Measurements from ENCODE around the gene STEAP3. TPM values are rescaled to one million over a fixed set of nuclear protein-coding genes. Genes with fewer than 3 reads are reported as not detected.

Gene STEAP3
- total RNA-seq, 1 experiment from 2014 or later, result 15.4 TPM

- no CpG with 5 or more reads among the region's 17 CpGs for WGBS (ENCODE audit: extremely low coverage, insufficient read length, low lambda C conversion rate)
- H2AK5ac ChIP-seq (ENCODE audit: insufficient read length, low read length), result no peak overlapping the region
- H3K14ac ChIP-seq (ENCODE audit: insufficient read depth, low read length), result no peak overlapping the region
- no peak overlapping the region for H3K27ac ChIP-seq (ENCODE audit: insufficient read length, low read depth, low read length)
- peaks cover 5% of the 10 kb centered on the region; the same call in 1 of the 2 replicates for H3K4me1 ChIP-seq (ENCODE audit: insufficient read depth, low read length)
- no peak overlapping the region for H3K18ac ChIP-seq (ENCODE audit: insufficient read length, low read depth, low read length)
- no peak overlapping the region for H3T11ph ChIP-seq (ENCODE audit: low read length)
- no peaks in the 10 kb centered on the region for H3K9me3 ChIP-seq (ENCODE audit: control insufficient read depth, low read depth, low read length)
- TF ChIP-seq, protein P1, sequence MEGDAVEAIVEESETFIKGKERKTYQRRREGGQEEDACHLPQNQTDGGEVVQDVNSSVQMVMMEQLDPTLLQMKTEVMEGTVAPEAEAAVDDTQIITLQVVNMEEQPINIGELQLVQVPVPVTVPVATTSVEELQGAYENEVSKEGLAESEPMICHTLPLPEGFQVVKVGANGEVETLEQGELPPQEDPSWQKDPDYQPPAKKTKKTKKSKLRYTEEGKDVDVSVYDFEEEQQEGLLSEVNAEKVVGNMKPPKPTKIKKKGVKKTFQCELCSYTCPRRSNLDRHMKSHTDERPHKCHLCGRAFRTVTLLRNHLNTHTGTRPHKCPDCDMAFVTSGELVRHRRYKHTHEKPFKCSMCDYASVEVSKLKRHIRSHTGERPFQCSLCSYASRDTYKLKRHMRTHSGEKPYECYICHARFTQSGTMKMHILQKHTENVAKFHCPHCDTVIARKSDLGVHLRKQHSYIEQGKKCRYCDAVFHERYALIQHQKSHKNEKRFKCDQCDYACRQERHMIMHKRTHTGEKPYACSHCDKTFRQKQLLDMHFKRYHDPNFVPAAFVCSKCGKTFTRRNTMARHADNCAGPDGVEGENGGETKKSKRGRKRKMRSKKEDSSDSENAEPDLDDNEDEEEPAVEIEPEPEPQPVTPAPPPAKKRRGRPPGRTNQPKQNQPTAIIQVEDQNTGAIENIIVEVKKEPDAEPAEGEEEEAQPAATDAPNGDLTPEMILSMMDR (conservative IDR thresholded peaks at IDR 0.05), result no peak
- no peak overlapping the region for H3K4me3 Mint-ChIP-seq
- H4K8ac ChIP-seq (replicated peaks; ENCODE audit: insufficient read length, low read depth, low read length), result no peak overlapping the region
- H3K9me3 Mint-ChIP-seq, result no peaks in the 10 kb centered on the region; a peak in 1 of 5 replicates
- no peak overlapping the region for H3K9ac ChIP-seq (ENCODE audit: extremely low read depth, insufficient read length, low read length)
- no peaks in the 10 kb centered on the region for H3K79me2 ChIP-seq (ENCODE audit: insufficient read depth, low read length)
- no peak overlapping the region for H4K91ac ChIP-seq (ENCODE audit: insufficient read length, low read depth, low read length)
- no peak overlapping the region for H3K4me2 ChIP-seq (ENCODE audit: insufficient read depth, insufficient read length, low read length)
- no peak overlapping the region for H2BK15ac ChIP-seq (ENCODE audit: low read depth, low read length)
- H2BK20ac ChIP-seq (ENCODE audit: low read depth, low read length, poor library complexity, severe bottlenecking), result no peak overlapping the region
- no peak overlapping the region for H3K4ac ChIP-seq (ENCODE audit: low read depth, low read length)
- H2BK5ac ChIP-seq (ENCODE audit: insufficient read length, low read length), result no peak overlapping the region
- H2AFZ ChIP-seq (ENCODE audit: low read length), result no peak overlapping the region
- H3K4me1 Mint-ChIP-seq, result peaks cover 32 to 36% of the 10 kb centered on the region in 2 experiments
- peaks cover 8 to 25% (median 15%) of the 10 kb centered on the region in 3 experiments for H3K36me3 Mint-ChIP-seq (ENCODE audit: insufficient read depth in 1 of 3, low read depth in 3 of 3)
- no peaks in the 10 kb centered on the region for H3K79me1 ChIP-seq (ENCODE audit: insufficient read depth, low read depth, low read length, poor library complexity, severe bottlenecking)
- no peak for DNase-seq
- no peaks in the 10 kb centered on the region for H3K27me3 Mint-ChIP-seq (ENCODE audit: low read depth)
- no peak overlapping the region for H4K5ac ChIP-seq (ENCODE audit: insufficient read length, low read depth, low read length)
- H3K23ac ChIP-seq (ENCODE audit: insufficient read length, low read depth, low read length), result no peak overlapping the region
- H3K27ac Mint-ChIP-seq, result peak overlapping the region in 1 of 3 experiments; percentile 14; a peak in 1 of 7 replicates
- no peaks in the 10 kb centered on the region for H3K23me2 ChIP-seq (ENCODE audit: insufficient read length, low read depth, low read length, poor library complexity, severe bottlenecking)
- H4K20me1 ChIP-seq (ENCODE audit: control insufficient read depth, insufficient read depth, insufficient read length), result no peaks in the 10 kb centered on the region
- H3K27me3 ChIP-seq (ENCODE audit: insufficient read depth, low read length), result no peaks in the 10 kb centered on the region; the same call in 1 of the 2 replicates
- no peak overlapping the region for H3K56ac ChIP-seq (ENCODE audit: insufficient read length, low read depth, low read length)
- no peak overlapping the region for H2BK120ac ChIP-seq (ENCODE audit: low read depth, low read length, poor library complexity, severe bottlenecking)
- no peak overlapping the region for H2BK12ac ChIP-seq (ENCODE audit: insufficient read length, low read depth, low read length)
Observed at GRCh38 chr2:119242276-119243119, 18.9 kb downstream of the STEAP3 start.
